ENCODE results near the gene CST11. TPM values are rescaled to one million over a fixed set of nuclear protein-coding genes. Genes with fewer than 3 reads are reported as not detected.
A peak's percentile ranks its signal among the peaks of the same experiment; 100 is the strongest.

CST11 gene
- total and polyA plus RNA-seq, 8 donors, result not detected

GRCh38 chr20:23420943-23421931 lies 31.4 kb downstream of the CST11 start, which contains the start of gene NAPB:
NAPB (minus strand) TSS chr20:23421488; CDS start chr20:23421402, 86 bp downstream.
- FAIRE-seq (no peak), ATAC-seq (peak; percentile 99 to 100 (median 100)), DNase-seq (peak; percentile 91 to 98 (median 94))
- TF ChIP-seq CTCF (IDR thresholded peaks at IDR 0.05), result peak; percentile 51 to 71 (median 60)
- Histone ChIP-seq H3K4me1 (peaks cover 0 to 8% (median 0%) of the 10 kb centered on the region in 3 donors), H3K27ac (peak within 1 kb of the TSS; percentile 59 to 77 (median 68)), H3K9me3 (no peaks in the 10 kb centered on the region), H3K4me3 (peak within 1 kb of the TSS; percentile 76 to 88 (median 86)), H3K27me3 (peaks cover 0 to 4% (median 0%) of the 10 kb centered on the region in 4 donors), H3K36me3 (no peaks in the 10 kb centered on the region)
- 0% methylated on average over 51 to 64 of the region's 64 CpGs for WGBS, 2 donors
- intact Hi-C loops (cut with DNase I), result no loop called here

- ATAC-seq (peak; percentile 61 to 73 (median 69)), DNase-seq (peak; percentile 50 to 79 (median 65)), FAIRE-seq (no peak)
- Histone ChIP-seq H3K4me3 (peak overlapping the region; percentile 76 to 88 (median 86)), H3K27ac (peak overlapping the region; percentile 59 to 77 (median 68)), H3K9me3 (no peaks in the 10 kb centered on the region), H3K27me3 (peaks cover 0 to under 1% (median 0%) of the 10 kb centered on the region in 4 donors), H3K36me3 (no peaks in the 10 kb centered on the region), H3K4me1 (peaks cover 0 to 8% (median 0%) of the 10 kb centered on the region in 3 donors)
- WGBS, 2 donors, result 2 to 3% methylated on average over 50 to 58 of the region's 58 CpGs
- intact Hi-C loops (cut with DNase I), result no loop called here
- no peak for TF ChIP-seq CTCF (IDR thresholded peaks at IDR 0.05)
These were observed 32.4 kb downstream of the CST11 start for GRCh38 chr20:23419995-23420901.

- Histone ChIP-seq H3K4me1 (peaks cover 0 to 8% (median 0%) of the 10 kb centered on the region in 3 donors), H3K27ac (peak overlapping the region in 2 of 4 donors; percentile 68 to 77), H3K36me3 (no peaks in the 10 kb centered on the region), H3K9me3 (no peaks in the 10 kb centered on the region), H3K4me3 (peak overlapping the region in 2 of 4 donors; percentile 88), H3K27me3 (no peaks in the 10 kb centered on the region)
- no peak for TF ChIP-seq CTCF (IDR thresholded peaks at IDR 0.05)
- WGBS, 2 donors, result 48 to 50% methylated on average over 5 of the region's 5 CpGs
- intact Hi-C loops (cut with DNase I), result no loop called here
- DNase-seq (no peak), ATAC-seq (no peak), FAIRE-seq (no peak)
These were observed 33.0 kb downstream of the CST11 start for GRCh38 chr20:23419657-23419994.

GRCh38 chr20:23417861-23418260 lies 34.8 kb downstream of the CST11 start:
- DNase-seq (no peak), ATAC-seq (no peak), FAIRE-seq (no peak)
- peaks cover 0 to 8% (median 0%) of the 10 kb centered on the region in 3 donors for H3K4me1 ChIP-seq
- TF ChIP-seq CTCF (IDR thresholded peaks at IDR 0.05), result no peak
- H3K27ac ChIP-seq, result no peak overlapping the region
- intact Hi-C loops (cut with DNase I), result no loop called here
- H3K27me3 ChIP-seq, result no peaks in the 10 kb centered on the region
- no peaks in the 10 kb centered on the region for H3K36me3 ChIP-seq
- H3K9me3 ChIP-seq, result no peaks in the 10 kb centered on the region
- H3K4me3 ChIP-seq, result no peak overlapping the region

All from pancreas (tissue), 10 donors.